ENCODE results near the gene PPOX. TPM values are rescaled to one million over a fixed set of nuclear protein-coding genes. Genes with fewer than 3 reads are reported as not detected.

PPOX gene
- total RNA-seq, 1 donor from 2014 or later: 23.3 TPM

DNA sequence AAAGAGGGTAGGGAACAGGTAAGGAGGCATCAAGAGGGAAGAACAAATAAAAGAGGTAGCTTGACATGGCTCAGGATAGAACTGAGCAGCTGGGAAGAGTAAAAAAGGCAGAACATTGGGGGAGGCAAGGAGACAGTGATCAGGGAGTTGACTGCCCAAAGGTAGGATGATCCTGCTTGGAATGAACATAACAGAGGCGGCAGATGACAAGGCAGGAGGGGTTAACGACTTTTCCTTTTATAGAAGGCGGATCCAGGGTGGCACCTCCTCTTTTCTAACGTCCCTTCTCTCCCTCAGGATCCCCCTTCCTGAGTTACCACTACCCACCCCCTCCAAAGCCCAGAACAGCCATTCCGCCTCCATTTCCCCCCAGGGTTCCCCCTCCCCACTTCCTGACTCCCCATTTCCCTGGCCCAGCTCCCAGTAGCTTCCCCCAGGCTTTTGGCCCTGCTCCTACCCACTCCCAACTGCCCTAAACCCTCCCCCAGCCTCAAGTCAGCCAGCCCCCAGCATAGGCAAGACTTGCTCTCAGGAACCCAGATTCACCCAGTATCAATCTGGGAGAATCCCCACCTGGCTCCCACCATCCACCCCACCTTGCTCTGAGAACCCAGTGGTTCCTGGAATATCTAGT is 33.4 kb downstream of the PPOX start:
- no peak for DNase-seq
- Histone ChIP-seq H3K4me3 (no peak overlapping the region), H3K9me3 (no peaks in the 10 kb centered on the region), H3K27me3 (no peaks in the 10 kb centered on the region), H3K27ac (peak overlapping the region; percentile 98), H3K4me1 (peaks cover 68% of the 10 kb centered on the region), H3K36me3 (peaks cover 15% of the 10 kb centered on the region)
- TF ChIP-seq, protein P1, sequence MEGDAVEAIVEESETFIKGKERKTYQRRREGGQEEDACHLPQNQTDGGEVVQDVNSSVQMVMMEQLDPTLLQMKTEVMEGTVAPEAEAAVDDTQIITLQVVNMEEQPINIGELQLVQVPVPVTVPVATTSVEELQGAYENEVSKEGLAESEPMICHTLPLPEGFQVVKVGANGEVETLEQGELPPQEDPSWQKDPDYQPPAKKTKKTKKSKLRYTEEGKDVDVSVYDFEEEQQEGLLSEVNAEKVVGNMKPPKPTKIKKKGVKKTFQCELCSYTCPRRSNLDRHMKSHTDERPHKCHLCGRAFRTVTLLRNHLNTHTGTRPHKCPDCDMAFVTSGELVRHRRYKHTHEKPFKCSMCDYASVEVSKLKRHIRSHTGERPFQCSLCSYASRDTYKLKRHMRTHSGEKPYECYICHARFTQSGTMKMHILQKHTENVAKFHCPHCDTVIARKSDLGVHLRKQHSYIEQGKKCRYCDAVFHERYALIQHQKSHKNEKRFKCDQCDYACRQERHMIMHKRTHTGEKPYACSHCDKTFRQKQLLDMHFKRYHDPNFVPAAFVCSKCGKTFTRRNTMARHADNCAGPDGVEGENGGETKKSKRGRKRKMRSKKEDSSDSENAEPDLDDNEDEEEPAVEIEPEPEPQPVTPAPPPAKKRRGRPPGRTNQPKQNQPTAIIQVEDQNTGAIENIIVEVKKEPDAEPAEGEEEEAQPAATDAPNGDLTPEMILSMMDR (IDR thresholded peaks at IDR 0.05): no peak
- ATAC-seq: no peak
- intact Hi-C loops (cut with DNase I): no loop called here

DNA sequence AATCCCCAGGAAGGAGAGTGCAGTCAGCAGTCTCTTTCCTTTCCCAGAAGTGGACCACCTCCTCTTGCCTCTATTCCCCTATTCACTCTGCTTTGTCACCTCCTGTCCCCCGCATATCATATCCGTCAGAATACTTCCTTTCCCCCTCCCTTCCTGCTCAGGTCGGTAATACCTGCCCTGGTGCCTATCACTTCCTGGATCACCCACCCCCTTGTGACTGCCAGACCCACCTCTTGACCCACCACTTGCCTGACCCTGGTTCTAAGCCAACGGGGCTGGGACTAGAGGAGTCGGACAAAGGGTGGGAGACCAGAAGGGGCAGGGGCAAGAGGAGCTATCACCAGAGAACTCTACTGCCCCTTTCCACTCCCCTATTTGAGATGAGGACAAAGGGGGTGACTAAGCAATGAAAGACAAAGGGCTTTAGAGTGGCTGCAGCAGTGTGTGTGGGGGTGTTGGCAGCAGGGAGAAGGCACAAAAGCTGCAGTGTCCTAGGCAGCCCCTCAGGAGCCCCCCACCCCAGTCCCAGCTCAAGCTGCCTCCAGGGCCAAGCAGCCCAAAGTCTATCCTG is 34.3 kb downstream of the PPOX start:
- DNase-seq (no peak), ATAC-seq (no peak)
- Histone ChIP-seq H3K36me3 (peaks cover 24% of the 10 kb centered on the region), H3K27ac (peak overlapping the region; percentile 98), H3K27me3 (no peaks in the 10 kb centered on the region), H3K4me3 (no peak overlapping the region), H3K4me1 (peaks cover 74% of the 10 kb centered on the region), H3K9me3 (no peaks in the 10 kb centered on the region)
- intact Hi-C loops (cut with DNase I): no loop called here
- TF ChIP-seq, protein P1 (IDR thresholded peaks at IDR 0.05): no peak

DNA sequence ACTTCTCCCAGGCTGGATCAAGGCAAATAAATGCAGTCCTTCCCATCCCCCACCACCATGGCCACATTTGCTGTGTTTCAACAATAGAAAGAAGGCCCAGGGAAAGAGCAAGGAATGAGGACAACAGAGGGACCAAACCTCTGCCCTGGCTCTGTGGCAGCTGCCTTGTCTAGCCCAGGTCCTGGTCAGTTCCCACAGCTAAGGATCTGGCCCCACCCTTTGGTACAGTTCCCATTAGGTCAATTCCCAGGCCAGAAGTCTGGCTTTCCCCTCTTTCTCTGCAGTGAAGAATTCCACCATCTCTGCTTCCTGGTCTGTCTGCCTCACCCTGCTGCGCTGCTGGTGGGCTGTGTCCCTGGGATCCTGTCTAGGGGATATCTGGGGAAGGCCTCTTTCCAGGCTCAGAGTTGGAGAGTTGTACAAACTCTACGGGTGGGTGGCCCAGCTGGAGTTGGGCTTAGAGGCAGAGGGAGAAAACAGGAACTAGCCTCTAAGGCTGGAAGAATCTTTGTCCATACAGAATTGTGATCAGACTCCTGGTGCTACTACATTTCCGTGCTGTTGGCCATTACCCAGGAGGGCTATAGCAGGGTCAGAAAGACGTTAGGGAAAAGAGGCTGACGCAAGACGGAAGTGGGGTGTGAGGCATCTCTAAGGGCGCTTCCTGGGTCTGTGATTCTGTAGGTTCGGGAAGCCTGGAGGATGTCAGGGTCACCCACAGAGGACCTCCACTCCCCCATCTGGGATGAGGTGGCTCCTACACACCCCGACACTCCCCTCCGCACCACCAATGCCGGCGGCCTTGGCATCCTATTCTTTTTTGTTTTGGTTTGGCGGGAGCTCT is 35.0 kb downstream of the PPOX start:
- no peaks in the 10 kb centered on the region for H3K9me3 ChIP-seq
- peak overlapping the region; percentile 89 for H3K4me3 ChIP-seq
- peaks cover 28% of the 10 kb centered on the region for H3K36me3 ChIP-seq
- peak overlapping the region; percentile 98 for H3K27ac ChIP-seq
- intact Hi-C loops (cut with DNase I): no loop called here
- no peak for DNase-seq
- no peaks in the 10 kb centered on the region for H3K27me3 ChIP-seq
- TF ChIP-seq, protein P1 (IDR thresholded peaks at IDR 0.05): no peak
- H3K4me1 ChIP-seq: peaks cover 74% of the 10 kb centered on the region
- ATAC-seq: peak; percentile 6

DNA sequence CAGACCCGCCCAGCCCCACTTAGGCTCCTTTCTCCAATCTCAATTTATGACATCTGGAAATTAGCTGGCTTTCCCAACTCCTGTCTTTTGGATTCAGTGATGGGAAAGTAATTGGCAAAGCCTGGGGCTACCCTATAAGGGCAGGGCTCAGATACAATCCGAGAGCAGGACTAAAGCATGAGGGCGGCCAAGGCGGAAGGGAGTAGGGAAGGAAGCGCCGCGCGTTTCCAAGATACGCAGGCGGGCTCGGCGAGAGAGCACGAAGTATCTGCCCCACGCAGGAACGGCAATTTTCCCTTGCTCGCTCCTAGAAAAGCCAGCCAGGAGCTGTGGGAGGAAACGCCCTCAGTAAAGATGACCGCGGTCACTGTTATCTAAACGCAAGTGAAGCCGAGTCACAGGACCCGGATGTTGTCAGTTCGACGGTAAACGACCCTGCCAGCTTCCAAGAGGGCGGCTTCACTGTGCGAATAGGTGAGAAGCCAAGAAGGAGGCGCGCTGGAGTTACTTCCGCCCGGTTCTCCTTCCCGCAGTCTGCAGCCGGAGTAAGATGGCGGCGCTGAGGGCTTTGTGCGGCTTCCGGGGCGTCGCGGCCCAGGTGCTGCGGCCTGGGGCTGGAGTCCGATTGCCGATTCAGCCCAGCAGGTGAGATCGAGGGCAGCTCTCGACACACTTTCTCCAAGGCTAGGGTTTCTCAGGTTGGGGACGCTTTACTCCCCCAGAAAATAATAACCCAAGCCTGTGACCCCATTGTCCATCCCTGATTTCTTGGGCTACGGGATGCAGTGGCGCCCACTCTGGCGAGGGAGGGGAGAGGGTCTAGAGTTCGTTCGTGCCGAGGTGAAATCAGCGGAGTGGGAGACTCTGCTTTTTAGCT is 35.8 kb downstream of the PPOX start, which contains the start of gene NDUFS2:
Gene NDUFS2, plus strand, starts transcription at position 532 of the 877 bp plus-strand sequence. Its CDS starts 19 bp downstream, at position 551.
- DNase-seq (peak; percentile 97), ATAC-seq (peak; percentile 96)
- H3K9me3 ChIP-seq: no peaks in the 10 kb centered on the region
- H3K27ac ChIP-seq: peak within 1 kb of the TSS; percentile 98
- no peaks in the 10 kb centered on the region for H3K27me3 ChIP-seq
- TF ChIP-seq, protein P1 (IDR thresholded peaks at IDR 0.05): no peak
- peaks cover 37% of the 10 kb centered on the region for H3K36me3 ChIP-seq
- intact Hi-C loops (cut with DNase I): no loop called here
- H3K4me3 ChIP-seq: peak within 1 kb of the TSS; percentile 89
- peaks cover 72% of the 10 kb centered on the region for H3K4me1 ChIP-seq
